IMR-90 (cell line): Measurements from ENCODE around the gene ANKRD11. TPM values are rescaled to one million over a fixed set of nuclear protein-coding genes. Genes with fewer than 3 reads are reported as not detected.

ENCODE experiments used
- ATAC-seq: fragments of 200-7000 bp; cut with Tn5 transposase; 2 replicates; pipeline ENCODE4 v1.9.1; 2020; ENCODE audit warnings: low read depth, mild to moderate bottlenecking, moderate library complexity
- BruUV-seq: library from RNA; stranded (reverse); fragments of 400-500 nt; replicated peaks from 2 replicates; lab custom pipeline; 2021; lab: Mats Ljungman, UMichigan
- CTCF ChIA-PET: fragments of 300-600 bp; formaldehyde crosslinking; extraction: SDS; loops from one replicate; lab custom pipeline; 2021; ENCODE audit warnings: antibody characterized with exemption; lab: Yijun Ruan, JAX
- POLR2A ChIA-PET: fragments of 300-600 bp; sonication (Branson Sonifier 250); formaldehyde crosslinking; loops from one replicate; lab custom pipeline; 2022; ENCODE audit warnings: antibody characterized with exemption; ENCODE audit not compliant: unreplicated experiment; lab: Charles Lee
- DNase-seq: peaks from one replicate; pipeline ENCODE4 v3.0.0; 2013
- H2AFZ ChIP-seq: replicated peaks from 2 replicates; pipeline ENCODE3; 2013; ENCODE audit warnings: low read length, mild to moderate bottlenecking; ENCODE audit not compliant: poor library complexity
- H2AK5ac ChIP-seq: 2 replicates; pipeline ENCODE4 v1.6.1; 2013; ENCODE audit warnings: low read depth, low read length, inconsistent platforms
- H2AK9ac ChIP-seq: replicated peaks from 2 replicates; pipeline ENCODE3; 2013; ENCODE audit warnings: mild to moderate bottlenecking, low read depth, low read length, moderate library complexity; ENCODE audit not compliant: poor library complexity
- H2BK120ac ChIP-seq: 2 replicates; pipeline ENCODE4 v1.6.1; 2013; ENCODE audit warnings: low read depth, low read length, inconsistent platforms
- H2BK15ac ChIP-seq: 3 replicates; pipeline ENCODE4 v1.6.1; 2013; ENCODE audit warnings: low read depth, low read length, inconsistent platforms
- H2BK20ac ChIP-seq: 2 replicates; pipeline ENCODE4 v1.6.1; 2013; ENCODE audit warnings: low read depth, mild to moderate bottlenecking, inconsistent platforms, low read length, moderate library complexity
- H2BK5ac ChIP-seq: 2 replicates; pipeline ENCODE4 v1.6.1; 2013; ENCODE audit warnings: mild to moderate bottlenecking, low read depth, low read length, inconsistent platforms; ENCODE audit not compliant: poor library complexity, severe bottlenecking
- H3K14ac ChIP-seq: replicated peaks from 2 replicates; pipeline ENCODE4 v1.6.1; 2013; ENCODE audit warnings: low read depth, low read length, inconsistent platforms
- H3K18ac ChIP-seq: 2 replicates; pipeline ENCODE4 v1.6.1; 2013; ENCODE audit warnings: low read depth, low read length, control low read depth
- H3K23ac ChIP-seq: 2 replicates; pipeline ENCODE4 v1.6.1; 2013; ENCODE audit warnings: low read depth, low read length, inconsistent platforms
- H3K27ac ChIP-seq: 2 replicates; pipeline ENCODE4 v1.5.1; 2013; ENCODE audit warnings: mild to moderate bottlenecking, control low read depth, low read length; ENCODE audit not compliant: insufficient read depth
- H3K27me3 ChIP-seq: 2 replicates; pipeline ENCODE4 v1.6.1; 2013; ENCODE audit warnings: low read length; ENCODE audit not compliant: control insufficient read depth, insufficient read depth
- H3K36me3 ChIP-seq: 2 replicates; pipeline ENCODE4 v1.6.1; 2013; ENCODE audit warnings: low read length, mixed read lengths; ENCODE audit not compliant: control insufficient read depth, insufficient read depth
- H3K4ac ChIP-seq: 2 replicates; pipeline ENCODE4 v1.6.1; 2013; ENCODE audit warnings: low read depth, low read length, inconsistent platforms
- H3K4me1 ChIP-seq: 2 replicates; pipeline ENCODE4 v1.6.1; 2013; ENCODE audit warnings: low read length, mixed read lengths; ENCODE audit not compliant: control insufficient read depth, insufficient read depth
- H3K4me2 ChIP-seq: 2 replicates; pipeline ENCODE4 v1.6.1; 2013; ENCODE audit warnings: low read depth, mild to moderate bottlenecking, control low read depth, low read length, moderate library complexity
- H3K4me3 ChIP-seq: 2 replicates; pipeline ENCODE4 v1.5.1; 2013; ENCODE audit warnings: low read depth, mild to moderate bottlenecking, control low read depth, low read length, moderate library complexity; ENCODE audit not compliant: insufficient read depth
- H3K56ac ChIP-seq: 2 replicates; pipeline ENCODE4 v1.6.1; 2013; ENCODE audit warnings: low read length, inconsistent platforms; ENCODE audit not compliant: insufficient read depth; ENCODE audit errors: extremely low read depth
- H3K79me1 ChIP-seq, 2 experiments: 2 replicates each; pipeline ENCODE4 v1.6.1; 2013; ENCODE audit warnings: low read length in 2 of 2, inconsistent platforms in 1 of 2, low read depth in 1 of 2
- H3K9ac ChIP-seq: 2 replicates; pipeline ENCODE4 v1.6.1; 2013; ENCODE audit warnings: low read depth, low read length, control low read depth
- H3K9me1 ChIP-seq: 2 replicates; pipeline ENCODE4 v1.6.1; 2013; ENCODE audit warnings: low read length, inconsistent platforms; ENCODE audit not compliant: insufficient read depth
- H3K9me3 ChIP-seq: 2 replicates; pipeline ENCODE4 v1.6.1; 2013; ENCODE audit warnings: low read length; ENCODE audit not compliant: control insufficient read depth, insufficient read depth
- H4K20me1 ChIP-seq: 2 replicates; pipeline ENCODE4 v1.6.1; 2013; ENCODE audit warnings: low read length, inconsistent platforms; ENCODE audit not compliant: insufficient read depth
- H4K5ac ChIP-seq: 2 replicates; pipeline ENCODE4 v1.6.1; 2013; ENCODE audit warnings: mild to moderate bottlenecking, low read depth, low read length, control low read depth
- H4K8ac ChIP-seq, 2 experiments: 2 replicates each; pipeline ENCODE4 v1.6.1; 2013; ENCODE audit warnings: low read depth in 2 of 2, low read length in 2 of 2, control low read depth in 1 of 2, inconsistent platforms in 1 of 2
- H4K91ac ChIP-seq: 2 replicates; pipeline ENCODE4 v1.6.1; 2013; ENCODE audit warnings: low read depth, low read length, inconsistent platforms; ENCODE audit not compliant: insufficient read depth
- BHLHE40 ChIP-seq: fragments of 150-350 bp; IDR thresholded peaks from 2 replicates; pipeline ENCODE4 v1.6.1; 2016; ENCODE audit warnings: mild to moderate bottlenecking, low read depth, low read length
- CHD1 ChIP-seq: IDR thresholded peaks from 2 replicates; pipeline ENCODE4 v1.6.1; 2012; ENCODE audit warnings: low read depth, low read length, improper control_type of control experiment
- MAFK ChIP-seq: IDR thresholded peaks from 2 replicates; pipeline ENCODE4 v1.6.1; 2012; ENCODE audit warnings: low read depth, low read length, improper control_type of control experiment
- MXI1 ChIP-seq: IDR thresholded peaks from 2 replicates; pipeline ENCODE4 v1.6.1; 2012; ENCODE audit warnings: low read depth, mild to moderate bottlenecking, low read length, moderate library complexity, borderline replicate concordance
- NFE2L2 ChIP-seq: fragments of 150-350 bp; IDR thresholded peaks from 2 replicates; pipeline ENCODE4 v1.6.1; 2016; ENCODE audit warnings: low read depth, mild to moderate bottlenecking, low read length
- RAD21 ChIP-seq: IDR thresholded peaks from 2 replicates; pipeline ENCODE4 v1.6.1; 2012; ENCODE audit warnings: low read length, improper control_type of control experiment
- RCOR1 ChIP-seq: IDR thresholded peaks from 2 replicates; pipeline ENCODE4 v1.6.1; 2012; ENCODE audit warnings: mild to moderate bottlenecking, low read length, improper control_type of control experiment; ENCODE audit not compliant: insufficient replicate concordance
- RFX5 ChIP-seq: IDR thresholded peaks from 2 replicates; pipeline ENCODE4 v1.8.0; 2012; ENCODE audit warnings: low read depth, mild to moderate bottlenecking, low read length, moderate library complexity
- SMC3 ChIP-seq: fragments of 150-350 bp; IDR thresholded peaks from 2 replicates; pipeline ENCODE4 v1.6.1; 2016; ENCODE audit warnings: low read depth, mild to moderate bottlenecking, antibody characterized with exemption, low read length, moderate library complexity
- WGBS, 2 experiments: methylation state at CpG; one replicate each; pipeline versions ENCODE4 v1.1.5 to v1.1.7; 2013; ENCODE audit warnings: missing lambda C conversion rate in 2 of 2; ENCODE audit not compliant: insufficient read length in 1 of 2; ENCODE audit errors: extremely low coverage in 2 of 2; 5-methylcytosine and 5-hydroxymethylcytosine counted together
- dilution Hi-C: fragments of 300-500 bp; cut with HindIII; formaldehyde crosslinking; loops from one replicate; pipeline ENCODE4 v1.14.3; 2018; ENCODE audit warnings: low sequenced_read_pairs; ENCODE audit not compliant: unreplicated experiment
- in situ Hi-C: fragments of 300-500 bp; cut with MboI; formaldehyde crosslinking; loops from 3 replicates; pipeline ENCODE4 v1.14.3; 2019; ENCODE audit warnings: low sequenced_read_pairs, inconsistent platforms, mixed read lengths
- intact Hi-C: fragments of 100-400 bp; cut with micrococcal nuclease; formaldehyde crosslinking; loops from 2 replicates; pipeline ENCODE4 v1.10.0; 2022
- polyA plus RNA-seq, 3 experiments: library from polyadenylated mRNA; depleted of rRNA; stranded (reverse); fragments of >200 nt; gene quantifications; 2 replicates each; pipeline ENCODE4 v1.2.3, GENCODE V29; 2012; ENCODE audit warnings: low replicate concordance in 1 of 3
- total RNA-seq: library from RNA; depleted of rRNA; stranded (reverse); fragments of >200 nt; gene quantifications from 2 replicates; pipeline ENCODE4 v1.2.3, GENCODE V29; 2012
- TF ChIP-seq, protein P1 (sequence below): conservative IDR thresholded peaks from 2 replicates; pipeline ENCODE4 v1.5.1; 2012; ENCODE audit warnings: mild to moderate bottlenecking, low read depth, low read length, improper control_type of control experiment
- TF ChIP-seq, protein P2 (sequence below): fragments of 150-350 bp; IDR thresholded peaks from 2 replicates; pipeline ENCODE4 v1.6.1; 2016; ENCODE audit warnings: low read depth, mild to moderate bottlenecking, low read length, moderate library complexity, borderline replicate concordance
- TF ChIP-seq, protein P3 (sequence below): fragments of 150-350 bp; IDR thresholded peaks from 2 replicates; pipeline ENCODE4 v1.6.1; 2017; ENCODE audit warnings: mild to moderate bottlenecking, antibody characterized with exemption, low read length, low read depth

Gene ANKRD11
- total and polyA plus RNA-seq, 2 of the 4 experiments (the other 2 are of a cell fraction), result 46.8 to 71.9 TPM

DNA sequence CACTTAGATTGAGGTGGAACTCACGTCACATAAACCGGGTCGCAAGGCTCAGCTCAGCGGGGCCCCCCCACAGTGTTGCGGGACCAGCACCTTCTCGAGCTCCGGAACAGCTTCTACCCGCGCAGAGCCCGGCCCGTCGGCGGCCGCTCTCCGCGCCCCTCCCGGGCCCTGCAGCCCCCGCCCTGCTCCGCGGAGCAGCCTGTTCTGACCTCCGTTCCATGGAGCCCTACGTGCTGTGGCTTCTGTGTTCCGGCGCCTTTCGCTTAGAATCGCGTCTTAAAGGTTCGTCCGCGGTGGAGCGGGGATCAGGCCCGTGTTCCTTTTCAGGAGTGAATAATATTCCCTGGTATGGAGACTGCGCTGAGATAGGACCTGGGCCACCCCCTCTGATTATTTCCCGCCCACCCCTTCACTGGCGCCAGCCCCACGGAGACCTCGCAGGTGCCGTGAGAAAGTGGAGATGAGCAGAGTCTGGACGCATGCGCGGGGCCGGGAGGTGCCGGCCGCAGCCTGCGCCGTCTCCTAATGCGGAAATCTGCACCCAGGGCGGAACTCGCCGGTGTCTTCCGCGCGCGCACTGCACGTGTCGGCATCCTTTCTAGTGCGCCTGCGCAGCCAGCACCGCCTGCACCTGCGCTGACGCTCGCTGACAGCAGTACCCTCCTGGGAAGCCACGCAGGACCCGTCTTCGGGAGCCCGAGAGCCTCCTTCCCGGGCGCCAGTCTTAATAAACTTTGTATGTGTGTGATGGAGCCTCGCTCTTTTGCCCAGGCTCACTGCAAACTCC lies 242.0 kb downstream of the ANKRD11 start:
- POLR2A ChIA-PET, result no interaction called here
- Histone ChIP-seq H2BK15ac (no peak overlapping the region), H3K79me1 (peaks cover 0 to 4% of the 10 kb centered on the region in 2 experiments; a peak in 1 of 4 replicates), H4K8ac (no peak overlapping the region), H2AK9ac (no peak overlapping the region), H4K20me1 (no peaks in the 10 kb centered on the region), H3K4ac (no peak overlapping the region), H2AFZ (no peak overlapping the region), H3K18ac (no peak overlapping the region), H3K9me3 (no peaks in the 10 kb centered on the region; the same call in 1 of the 2 replicates), H4K5ac (no peak overlapping the region), H3K27ac (no peak overlapping the region), H2BK120ac (no peak overlapping the region), H3K27me3 (no peaks in the 10 kb centered on the region), H3K4me1 (peaks cover 3% of the 10 kb centered on the region), H2BK20ac (no peak overlapping the region), H4K91ac (no peak overlapping the region), H3K56ac (no peak overlapping the region), H3K14ac (no peak overlapping the region), H3K4me2 (peak overlapping the region; percentile 64; the same call in 1 of the 2 replicates), H3K9ac (no peak overlapping the region), H3K23ac (no peak overlapping the region), H2AK5ac (no peak overlapping the region), H3K9me1 (no peaks in the 10 kb centered on the region; the same call in 1 of the 2 replicates), H3K36me3 (no peaks in the 10 kb centered on the region), H3K4me3 (peak overlapping the region; percentile 58), H2BK5ac (no peak overlapping the region)
- 69% methylated on average over 24 of the region's 69 CpGs; no CpG with 5 or more reads in 1 of the 2 experiments for WGBS, 2 experiments
- dilution Hi-C loops, result no loop called here
- in situ Hi-C loops, result no loop called here
- CTCF ChIA-PET, result no interaction called here
- DNase-seq, result no peak
- intact Hi-C loops, result no loop called here
- BruUV-seq, result no TSS peak
- ATAC-seq, result no peak
- TF ChIP-seq RCOR1 (no peak), NFE2L2 (no peak), BHLHE40 (no peak), CHD1 (no peak), MAFK (no peak), RAD21 (no peak), SMC3 (no peak), MXI1 (no peak), RFX5 (no peak)
- TF ChIP-seq, protein P1, sequence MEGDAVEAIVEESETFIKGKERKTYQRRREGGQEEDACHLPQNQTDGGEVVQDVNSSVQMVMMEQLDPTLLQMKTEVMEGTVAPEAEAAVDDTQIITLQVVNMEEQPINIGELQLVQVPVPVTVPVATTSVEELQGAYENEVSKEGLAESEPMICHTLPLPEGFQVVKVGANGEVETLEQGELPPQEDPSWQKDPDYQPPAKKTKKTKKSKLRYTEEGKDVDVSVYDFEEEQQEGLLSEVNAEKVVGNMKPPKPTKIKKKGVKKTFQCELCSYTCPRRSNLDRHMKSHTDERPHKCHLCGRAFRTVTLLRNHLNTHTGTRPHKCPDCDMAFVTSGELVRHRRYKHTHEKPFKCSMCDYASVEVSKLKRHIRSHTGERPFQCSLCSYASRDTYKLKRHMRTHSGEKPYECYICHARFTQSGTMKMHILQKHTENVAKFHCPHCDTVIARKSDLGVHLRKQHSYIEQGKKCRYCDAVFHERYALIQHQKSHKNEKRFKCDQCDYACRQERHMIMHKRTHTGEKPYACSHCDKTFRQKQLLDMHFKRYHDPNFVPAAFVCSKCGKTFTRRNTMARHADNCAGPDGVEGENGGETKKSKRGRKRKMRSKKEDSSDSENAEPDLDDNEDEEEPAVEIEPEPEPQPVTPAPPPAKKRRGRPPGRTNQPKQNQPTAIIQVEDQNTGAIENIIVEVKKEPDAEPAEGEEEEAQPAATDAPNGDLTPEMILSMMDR, result no peak
- TF ChIP-seq, protein P2, sequence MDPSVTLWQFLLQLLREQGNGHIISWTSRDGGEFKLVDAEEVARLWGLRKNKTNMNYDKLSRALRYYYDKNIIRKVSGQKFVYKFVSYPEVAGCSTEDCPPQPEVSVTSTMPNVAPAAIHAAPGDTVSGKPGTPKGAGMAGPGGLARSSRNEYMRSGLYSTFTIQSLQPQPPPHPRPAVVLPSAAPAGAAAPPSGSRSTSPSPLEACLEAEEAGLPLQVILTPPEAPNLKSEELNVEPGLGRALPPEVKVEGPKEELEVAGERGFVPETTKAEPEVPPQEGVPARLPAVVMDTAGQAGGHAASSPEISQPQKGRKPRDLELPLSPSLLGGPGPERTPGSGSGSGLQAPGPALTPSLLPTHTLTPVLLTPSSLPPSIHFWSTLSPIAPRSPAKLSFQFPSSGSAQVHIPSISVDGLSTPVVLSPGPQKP, result no peak
- TF ChIP-seq, protein P3, sequence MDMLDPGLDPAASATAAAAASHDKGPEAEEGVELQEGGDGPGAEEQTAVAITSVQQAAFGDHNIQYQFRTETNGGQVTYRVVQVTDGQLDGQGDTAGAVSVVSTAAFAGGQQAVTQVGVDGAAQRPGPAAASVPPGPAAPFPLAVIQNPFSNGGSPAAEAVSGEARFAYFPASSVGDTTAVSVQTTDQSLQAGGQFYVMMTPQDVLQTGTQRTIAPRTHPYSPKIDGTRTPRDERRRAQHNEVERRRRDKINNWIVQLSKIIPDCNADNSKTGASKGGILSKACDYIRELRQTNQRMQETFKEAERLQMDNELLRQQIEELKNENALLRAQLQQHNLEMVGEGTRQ, result no peak
